GM12801 (cell line): ENCODE measurements around the gene RERE.

ENCODE experiments used
- CTCF ChIP-seq: IDR thresholded peaks from one replicate; pipeline ENCODE4 v1.5.1; 2011; ENCODE audit warnings: control low read depth; ENCODE audit not compliant: insufficient read length; ENCODE audit errors: extremely low read depth

The RERE gene

GRCh38 chr1:8330271-8331125 lies 486.9 kb downstream of the RERE start:
- no peak for TF ChIP-seq CTCF

DNA sequence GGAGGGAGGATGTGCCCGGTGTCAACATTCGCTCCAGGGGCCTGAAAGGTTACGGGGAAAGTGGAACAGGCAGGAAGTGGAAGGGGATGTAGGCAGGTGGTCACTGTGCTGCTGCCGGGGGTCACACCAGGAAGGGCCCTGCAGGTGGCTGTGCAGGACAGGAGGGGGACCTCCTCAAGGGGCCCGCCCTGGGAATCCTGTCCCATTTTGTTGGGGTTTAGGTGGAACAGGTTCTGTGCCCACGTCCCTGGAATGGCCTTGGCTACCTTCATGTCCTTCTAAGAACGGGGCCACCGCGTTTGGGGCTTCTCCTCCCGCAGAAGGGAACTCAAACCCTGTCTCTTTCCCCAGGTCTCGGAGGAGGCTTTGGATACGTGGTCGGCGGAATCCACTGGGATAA lies 487.6 kb downstream of the RERE start:
- TF ChIP-seq CTCF = no peak

GRCh38 chr1:8329439-8329838 lies 488.0 kb downstream of the RERE start:
- no peak for TF ChIP-seq CTCF

DNA sequence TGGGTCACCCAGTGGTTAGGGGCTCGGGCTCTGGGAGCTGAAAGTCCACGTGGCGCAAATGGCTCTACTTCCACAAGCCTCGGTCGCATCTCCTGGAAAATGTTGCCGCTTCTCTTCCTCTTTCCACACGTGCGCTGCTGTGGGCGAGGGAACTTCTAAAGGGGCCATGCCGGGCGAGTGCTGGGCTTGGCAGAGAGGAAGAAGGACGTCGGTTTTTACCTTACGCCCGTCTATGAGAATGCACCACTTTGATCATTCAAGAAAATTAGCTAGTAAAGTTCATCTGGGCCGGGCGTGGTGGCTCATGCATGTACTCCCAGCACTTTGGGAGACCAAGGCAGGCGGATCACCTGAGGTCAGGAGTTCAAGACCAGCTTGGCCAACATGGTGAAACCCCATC lies 489.2 kb downstream of the RERE start:
- no peak for TF ChIP-seq CTCF

- TF ChIP-seq CTCF = no peak
Observed at GRCh38 chr1:8326265-8326664, 491.2 kb downstream of the RERE start.

GRCh38 chr1:8325771-8326170 lies 491.7 kb downstream of the RERE start:
- no peak for TF ChIP-seq CTCF

DNA sequence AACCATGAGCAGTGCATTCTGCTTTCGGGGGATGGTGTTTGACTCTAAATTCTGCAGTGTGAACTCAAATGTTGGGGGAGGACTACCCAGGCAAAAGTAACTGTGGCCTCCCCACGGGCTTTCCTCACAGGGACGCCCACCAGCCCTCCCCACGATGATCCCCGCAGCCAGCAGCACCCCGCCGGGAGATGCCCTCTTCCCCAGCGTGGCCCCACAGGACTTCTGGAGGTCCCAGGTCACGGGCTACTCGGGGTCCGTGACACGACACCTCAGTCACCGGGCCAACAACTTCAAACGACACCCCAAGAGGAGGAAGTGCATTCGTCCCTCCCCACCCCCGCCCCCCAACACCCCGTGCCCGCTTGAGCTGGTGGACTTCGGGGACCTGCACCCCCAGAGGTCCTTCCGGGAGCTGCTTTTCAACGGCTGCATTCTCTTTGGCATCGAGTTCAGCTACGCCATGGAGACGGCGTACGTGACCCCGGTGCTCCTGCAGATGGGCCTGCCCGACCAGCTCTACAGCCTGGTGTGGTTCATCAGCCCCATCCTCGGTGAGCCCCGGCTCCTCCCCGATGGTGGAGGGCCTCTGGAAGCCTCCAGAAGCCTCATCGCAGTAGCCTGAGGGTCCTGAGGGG lies 493.1 kb downstream of the RERE start:
- no peak for TF ChIP-seq CTCF
